Retinal pigment epithelial cell (primary cell): ENCODE measurements around the gene PCNX2.
"Not testable (repeated sequence)": the region's sequence is repeated elsewhere in the genome, so short reads cannot be mapped to it uniquely, and the experiment has no call there.

Experiments
- DNase-seq: peaks from one replicate; pipeline ENCODE4 v3.0.0-alpha.2; 2010; ENCODE audit warnings: low read depth
- H3K4me3 ChIP-seq: 2 replicates; pipeline ENCODE4 v1.5.1; 2011; ENCODE audit warnings: mild to moderate bottlenecking, low read length, control low read depth, moderate library complexity
- CTCF ChIP-seq: conservative IDR thresholded peaks from 2 replicates; pipeline ENCODE4 v1.5.1; 2011; ENCODE audit warnings: low read depth, low read length, control low read depth, inconsistent platforms

The PCNX2 gene

GRCh38 chr1:233143241-233143640 lies 152.3 kb downstream of the PCNX2 start:
- TF ChIP-seq CTCF: no peak
- DNase-seq: no peak
- H3K4me3 ChIP-seq: no peak overlapping the region

- TF ChIP-seq CTCF: no peak
- no peak for DNase-seq
- H3K4me3 ChIP-seq: no peak overlapping the region
Measured at GRCh38 chr1:233140974-233141373, 154.6 kb downstream of the PCNX2 start.

- TF ChIP-seq CTCF: no peak
- no peak for DNase-seq
- no peak overlapping the region for H3K4me3 ChIP-seq
Measured at GRCh38 chr1:233140499-233140898, 155.0 kb downstream of the PCNX2 start.

GRCh38 chr1:233138788-233139585 lies 156.5 kb downstream of the PCNX2 start:
- DNase-seq: peak; percentile 52
- no peak overlapping the region for H3K4me3 ChIP-seq
- TF ChIP-seq CTCF: no peak

- no peak overlapping the region for H3K4me3 ChIP-seq
- no peak for TF ChIP-seq CTCF
- no peak for DNase-seq
Measured at GRCh38 chr1:233135833-233136232, 159.7 kb downstream of the PCNX2 start.

- no peak for TF ChIP-seq CTCF
- no peak for DNase-seq
- H3K4me3 ChIP-seq: no peak overlapping the region
Measured at GRCh38 chr1:233132445-233132844, 163.1 kb downstream of the PCNX2 start.

- DNase-seq, H3K4me3 ChIP-seq: not testable (repeated sequence)
Measured at GRCh38 chr1:233129031-233129430, 166.5 kb downstream of the PCNX2 start.

GRCh38 chr1:233127157-233127556 lies 168.4 kb downstream of the PCNX2 start:
- no peak for TF ChIP-seq CTCF
- no peak overlapping the region for H3K4me3 ChIP-seq
- no peak for DNase-seq
